Measurements from ENCODE around the gene CHAF1B.

The CHAF1B gene

DNA sequence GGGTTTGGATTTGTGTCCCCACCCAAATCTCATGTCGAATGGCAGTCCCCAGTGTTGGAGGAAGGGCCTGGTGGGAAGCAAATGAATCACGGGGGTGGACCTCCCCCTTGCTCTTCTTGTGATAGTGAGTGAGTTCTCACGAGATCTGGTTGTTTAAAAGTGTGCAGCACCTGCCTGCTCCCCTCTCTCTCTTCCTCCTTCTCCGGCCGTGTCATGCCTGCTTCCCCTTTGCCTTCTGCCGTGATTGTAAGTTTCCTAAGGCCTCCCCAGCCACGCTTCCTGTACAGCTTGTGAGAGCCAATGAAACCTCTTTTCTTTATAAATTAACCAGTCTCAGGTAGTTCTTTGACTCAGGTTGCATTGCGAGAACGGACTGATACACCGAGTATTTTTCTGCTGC lies 78.8 kb downstream of the CHAF1B start:
- no peak for DNase-seq (ENCODE audit: low read depth)

DNA sequence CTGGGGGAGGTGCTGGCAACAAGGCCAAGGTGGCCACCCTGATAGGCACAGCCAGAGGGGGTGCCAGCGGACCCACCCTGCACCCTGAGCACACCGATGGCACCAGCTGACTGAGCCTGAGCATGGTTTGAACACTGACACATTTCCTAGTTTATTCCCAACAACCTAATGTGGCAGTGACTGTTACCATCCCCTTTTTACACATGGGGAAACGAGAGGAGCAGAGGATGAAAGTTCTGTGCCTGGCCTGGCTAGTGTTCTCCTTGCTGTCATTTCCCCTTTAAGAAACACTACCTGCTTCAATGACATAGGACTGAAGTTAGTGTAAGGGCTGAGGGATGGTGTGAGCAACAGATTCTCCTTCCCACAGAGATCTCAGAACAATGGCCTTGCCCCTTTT lies 79.4 kb downstream of the CHAF1B start:
- no peak for DNase-seq (ENCODE audit: low read depth)

DNA sequence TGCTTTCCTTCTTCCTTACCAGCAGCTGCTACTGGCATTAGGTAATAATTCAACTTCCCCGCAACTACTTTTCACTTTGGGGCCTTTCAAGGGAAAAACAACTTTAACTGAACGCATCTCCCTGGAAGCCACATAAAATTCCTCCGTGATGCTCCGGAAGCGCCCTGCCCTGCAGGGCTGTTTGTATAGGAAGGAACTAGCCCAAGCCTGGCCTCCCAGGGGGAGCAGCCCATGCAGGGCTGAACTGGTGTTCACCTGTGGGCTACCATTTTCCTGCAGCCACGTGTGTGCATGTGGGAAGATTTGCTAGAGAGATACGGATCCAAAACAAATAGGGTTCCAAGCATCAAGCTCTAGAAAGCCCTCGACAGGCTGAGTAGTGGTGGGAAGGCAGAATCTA lies 80.3 kb downstream of the CHAF1B start:
- no peak for DNase-seq (ENCODE audit: low read depth)

DNA sequence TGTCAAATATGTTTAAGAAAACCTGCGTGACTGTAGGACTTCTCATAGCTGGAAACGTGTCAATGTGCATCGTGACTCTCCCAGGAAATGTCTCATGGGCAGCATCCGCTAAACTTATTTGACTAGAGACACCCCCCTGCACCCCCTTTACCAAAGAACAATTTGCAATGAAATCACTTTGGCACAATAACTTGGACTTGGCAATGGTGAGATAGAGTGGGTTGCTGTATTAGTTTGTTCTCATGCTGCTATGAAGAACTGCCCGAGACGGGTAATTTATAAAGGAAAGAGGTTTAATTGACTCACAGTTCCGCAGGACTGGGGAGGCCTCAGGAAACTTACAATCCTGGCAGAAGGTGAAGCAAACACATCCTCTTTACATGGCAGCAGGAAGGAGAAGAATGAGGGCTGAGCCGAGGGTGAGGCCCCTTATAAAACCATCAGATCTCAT lies 80.9 kb downstream of the CHAF1B start:
- DNase-seq (ENCODE audit: low read depth), result no peak
